GM10248 (cell line): ENCODE results near the gene OSBPL5.
"Not testable (repeated sequence)": the region's sequence is repeated elsewhere in the genome, so short reads cannot be mapped to it uniquely, and the experiment has no call there.

ENCODE experiments used
- CTCF ChIA-PET: fragments of 300-600 bp; sonication (Branson Sonifier 250); formaldehyde crosslinking; extraction: SDS; loops from one replicate; lab custom pipeline; 2021; ENCODE audit warnings: antibody characterized with exemption; lab: Yijun Ruan, JAX
- POLR2A ChIA-PET: fragments of 350-650 bp; sonication (Branson Sonifier 250); formaldehyde crosslinking; extraction: SDS; loops from one replicate; lab custom pipeline; 2020; ENCODE audit warnings: antibody characterized with exemption; lab: Yijun Ruan, JAX
- DNase-seq: peaks from one replicate; pipeline ENCODE4 v3.0.0; 2012; ENCODE audit errors: extremely low spot score
- CTCF ChIP-seq: IDR thresholded peaks from 2 replicates; pipeline ENCODE4 v1.5.1; 2012; ENCODE audit warnings: mild to moderate bottlenecking, low read depth; ENCODE audit errors: extremely low read depth, missing control alignments, control extremely low read depth

Gene OSBPL5

DNA sequence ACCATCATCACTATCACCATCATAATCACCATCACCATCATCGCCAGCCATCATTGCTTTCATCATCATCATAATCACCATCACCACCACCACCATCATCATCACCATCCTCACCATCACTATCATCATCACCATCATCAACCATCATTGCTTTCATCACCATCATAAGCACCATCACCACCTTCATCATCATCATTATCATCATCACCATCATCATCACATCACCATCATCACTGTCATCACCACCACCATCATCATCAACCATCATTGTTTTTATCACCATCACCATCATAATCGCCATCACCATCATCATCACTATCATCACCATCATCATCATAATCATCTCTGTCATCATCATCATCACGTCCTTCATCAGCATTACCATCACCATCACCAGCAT lies 9.3 kb upstream of the OSBPL5 start:
- ChIA-PET POLR2A (no interaction called here), CTCF (no interaction called here)
- DNase-seq = no peak
- no peak for TF ChIP-seq CTCF

DNA sequence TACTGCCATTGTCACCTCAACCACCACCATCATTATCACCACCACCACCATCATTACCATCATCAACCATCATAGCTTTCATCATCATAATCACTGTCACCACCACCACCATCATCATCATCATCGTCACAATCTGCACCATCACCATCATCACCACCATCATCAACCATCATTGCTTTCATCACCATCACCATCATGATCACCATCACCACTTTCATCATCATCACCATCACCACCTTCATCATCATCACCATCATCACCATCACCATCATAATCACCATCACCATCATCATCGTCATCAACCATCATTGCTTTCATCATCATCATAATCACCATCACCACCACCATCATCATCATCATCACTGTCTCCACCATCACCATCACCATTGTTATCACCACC lies 8.7 kb upstream of the OSBPL5 start:
- no peak for DNase-seq
- ChIA-PET CTCF (no interaction called here), POLR2A (no interaction called here)
- TF ChIP-seq CTCF = no peak

DNA sequence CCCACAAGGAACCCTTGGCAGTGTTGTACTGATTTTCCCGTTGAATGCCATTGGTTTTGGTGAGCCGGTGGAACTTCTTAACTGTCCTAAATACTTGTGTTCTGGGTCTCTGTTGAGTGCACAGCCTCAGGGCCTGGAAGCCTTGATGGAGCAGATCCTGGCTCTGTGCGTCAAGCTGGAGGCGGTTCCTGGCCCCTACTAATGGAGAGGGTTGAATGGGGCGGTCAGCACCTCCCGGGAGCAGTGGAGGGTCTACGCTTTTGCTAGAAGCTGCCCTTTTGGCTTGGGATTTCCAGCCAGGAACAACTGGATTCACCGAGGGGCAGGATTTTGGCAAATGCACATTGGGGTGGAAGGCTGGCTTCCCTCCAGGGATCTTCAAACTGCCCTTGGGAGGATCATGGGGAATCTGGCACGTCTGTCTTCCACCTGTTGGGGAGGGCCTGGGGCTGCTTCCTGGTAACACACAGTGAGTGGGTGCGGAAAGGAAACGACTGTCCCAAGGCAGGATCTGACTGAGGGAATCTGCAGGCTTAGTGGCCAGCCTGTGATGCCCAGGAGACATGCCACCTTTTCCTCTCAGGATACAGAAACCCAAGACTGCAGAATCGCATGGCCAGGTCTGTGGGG lies 6.9 kb upstream of the OSBPL5 start:
- CTCF ChIA-PET = no interaction called here
- no peak for DNase-seq
- TF ChIP-seq CTCF = no peak
- POLR2A ChIA-PET = no interaction called here

- ChIA-PET POLR2A (no interaction called here), CTCF (no interaction called here)
- DNase-seq = no peak
- no peak for TF ChIP-seq CTCF
These were observed 5.9 kb upstream of the OSBPL5 start for GRCh38 chr11:3170756-3171650.

- ChIA-PET CTCF (no interaction called here), POLR2A (no interaction called here)
- TF ChIP-seq CTCF = no peak
- no peak for DNase-seq
These were observed 5.1 kb upstream of the OSBPL5 start for GRCh38 chr11:3170044-3170755.

GRCh38 chr11:3169255-3170043 lies 4.3 kb upstream of the OSBPL5 start:
- ChIA-PET CTCF (no interaction called here), POLR2A (no interaction called here)
- TF ChIP-seq CTCF = no peak
- DNase-seq = no peak

GRCh38 chr11:3168742-3169254 lies 3.7 kb upstream of the OSBPL5 start:
- DNase-seq, POLR2A ChIA-PET, CTCF ChIA-PET: not testable (repeated sequence)
